IPS DF 6.9 (cell line): ENCODE results near the gene ACTG1.
A peak's percentile ranks its signal among the peaks of the same experiment; 100 is the strongest.

Source experiments
- DNase-seq: peaks from one replicate; pipeline ENCODE4 v3.0.0-alpha.2; 2013; ENCODE audit warnings: low read depth, low spot score
- H3K27ac ChIP-seq: one replicate; pipeline ENCODE4 v1.5.1; 2013; ENCODE audit warnings: low read length, control low read depth
- H3K27me3 ChIP-seq: 2 replicates; pipeline ENCODE4 v1.6.1; 2013; ENCODE audit warnings: mild to moderate bottlenecking, low read length; ENCODE audit not compliant: control insufficient read depth, insufficient read depth
- H3K36me3 ChIP-seq: 2 replicates; pipeline ENCODE4 v1.6.1; 2013; ENCODE audit warnings: low read length; ENCODE audit not compliant: control insufficient read depth, insufficient read depth
- H3K4me1 ChIP-seq: 2 replicates; pipeline ENCODE4 v1.6.1; 2013; ENCODE audit warnings: low read length; ENCODE audit not compliant: control insufficient read depth, insufficient read depth
- H3K4me3 ChIP-seq: 2 replicates; pipeline ENCODE4 v1.5.1; 2013; ENCODE audit warnings: mild to moderate bottlenecking, low read length
- H3K9me3 ChIP-seq: 2 replicates; pipeline ENCODE4 v1.6.1; 2013; ENCODE audit warnings: low read length, inconsistent platforms; ENCODE audit not compliant: control insufficient read depth, insufficient read depth
- WGBS: extraction: QIAGEN DNeasy Blood & Tissue Kit; methylation state at CpG from one replicate; pipeline ENCODE4 v1.1.7; 2013; ENCODE audit warnings: mixed read lengths, missing lambda C conversion rate; ENCODE audit not compliant: insufficient read length, insufficient coverage; 5-methylcytosine and 5-hydroxymethylcytosine counted together

ACTG1 gene

GRCh38 chr17:81516439-81516838, 3.8 kb upstream of the ACTG1 start:
- no peaks in the 10 kb centered on the region for H3K9me3 ChIP-seq
- no peak overlapping the region for H3K4me3 ChIP-seq
- DNase-seq = no peak
- H3K36me3 ChIP-seq = peaks cover 4% of the 10 kb centered on the region
- H3K4me1 ChIP-seq = peaks cover 15% of the 10 kb centered on the region
- H3K27me3 ChIP-seq = no peaks in the 10 kb centered on the region; the same call in 1 of the 2 replicates
- no peak overlapping the region for H3K27ac ChIP-seq
- no CpG with 5 or more reads among the region's 4 CpGs for WGBS

GRCh38 chr17:81515530-81516041, 3.0 kb upstream of the ACTG1 start:
- Histone ChIP-seq H3K27me3 (no peaks in the 10 kb centered on the region; the same call in 1 of the 2 replicates), H3K27ac (no peak overlapping the region), H3K36me3 (peaks cover 13% of the 10 kb centered on the region), H3K4me3 (peak overlapping the region; percentile 73; the same call in 1 of the 2 replicates), H3K9me3 (no peaks in the 10 kb centered on the region), H3K4me1 (peaks cover 15% of the 10 kb centered on the region)
- DNase-seq = no peak
- no CpG with 5 or more reads among the region's 19 CpGs for WGBS

GRCh38 chr17:81514739-81515529, 2.3 kb upstream of the ACTG1 start:
- peaks cover 19% of the 10 kb centered on the region for H3K36me3 ChIP-seq
- peaks cover 13% of the 10 kb centered on the region for H3K4me1 ChIP-seq
- no CpG with 5 or more reads among the region's 82 CpGs for WGBS

GRCh38 chr17:81514489-81514738, 1.8 kb upstream of the ACTG1 start:
- Histone ChIP-seq H3K9me3 (no peaks in the 10 kb centered on the region), H3K4me3 (peak overlapping the region; percentile 73; the same call in 1 of the 2 replicates), H3K27me3 (no peaks in the 10 kb centered on the region; the same call in 1 of the 2 replicates), H3K36me3 (peaks cover 24% of the 10 kb centered on the region), H3K4me1 (peaks cover 12% of the 10 kb centered on the region), H3K27ac (no peak overlapping the region)
- no peak for DNase-seq
- WGBS = no CpG with 5 or more reads among the region's 34 CpGs

More at GRCh38 chr17:81514739-81515529, 2.3 kb upstream of the ACTG1 start:
- Histone ChIP-seq H3K9me3 (no peaks in the 10 kb centered on the region), H3K27ac (no peak overlapping the region), H3K27me3 (no peaks in the 10 kb centered on the region; the same call in 1 of the 2 replicates), H3K4me3 (peak overlapping the region; percentile 73; the same call in 1 of the 2 replicates)
- DNase-seq = no peak

GRCh38 chr17:81513753-81514488, 1.3 kb upstream of the ACTG1 start:
- peaks cover 24% of the 10 kb centered on the region for H3K36me3 ChIP-seq
- DNase-seq = no peak
- H3K27me3 ChIP-seq = no peaks in the 10 kb centered on the region; the same call in 1 of the 2 replicates
- peaks cover 12% of the 10 kb centered on the region for H3K4me1 ChIP-seq
- H3K9me3 ChIP-seq = no peaks in the 10 kb centered on the region
- H3K4me3 ChIP-seq = peak overlapping the region; percentile 73
- H3K27ac ChIP-seq = no peak overlapping the region
- WGBS = no CpG with 5 or more reads among the region's 64 CpGs

GRCh38 chr17:81513372-81513752, 763 bp upstream of the ACTG1 start:
- Histone ChIP-seq H3K4me1 (peaks cover 9% of the 10 kb centered on the region), H3K9me3 (no peaks in the 10 kb centered on the region), H3K27me3 (no peaks in the 10 kb centered on the region; the same call in 1 of the 2 replicates), H3K36me3 (peaks cover 24% of the 10 kb centered on the region), H3K4me3 (peak overlapping the region; percentile 73; the same call in 1 of the 2 replicates), H3K27ac (no peak overlapping the region)
- DNase-seq = no peak
- no CpG with 5 or more reads among the region's 23 CpGs for WGBS

GRCh38 chr17:81511804-81512561, 616 bp downstream of the ACTG1 start:
- H3K9me3 ChIP-seq = no peaks in the 10 kb centered on the region
- no CpG with 5 or more reads among the region's 62 CpGs for WGBS
- DNase-seq = no peak
- no peaks in the 10 kb centered on the region for H3K27me3 ChIP-seq
- H3K36me3 ChIP-seq = peaks cover 24% of the 10 kb centered on the region
- no peak overlapping the region for H3K27ac ChIP-seq
- H3K4me1 ChIP-seq = peaks cover 3% of the 10 kb centered on the region; the same call in 1 of the 2 replicates
- H3K4me3 ChIP-seq = peak overlapping the region; percentile 83

GRCh38 chr17:81511554-81511803, 1.1 kb downstream of the ACTG1 start:
- H3K4me1 ChIP-seq = peaks cover 2% of the 10 kb centered on the region; the same call in 1 of the 2 replicates
- no CpG with 5 or more reads among the region's 9 CpGs for WGBS
- H3K27ac ChIP-seq = no peak overlapping the region
- H3K9me3 ChIP-seq = no peaks in the 10 kb centered on the region
- H3K36me3 ChIP-seq = peaks cover 24% of the 10 kb centered on the region
- H3K27me3 ChIP-seq = no peaks in the 10 kb centered on the region
- no peak for DNase-seq
- H3K4me3 ChIP-seq = peak overlapping the region; percentile 83

- Histone ChIP-seq H3K27me3 (no peaks in the 10 kb centered on the region), H3K4me1 (peaks cover 2% of the 10 kb centered on the region; the same call in 1 of the 2 replicates), H3K9me3 (no peaks in the 10 kb centered on the region), H3K4me3 (peak overlapping the region; percentile 83), H3K36me3 (peaks cover 24% of the 10 kb centered on the region), H3K27ac (no peak overlapping the region)
- no CpG with 5 or more reads among the region's 48 CpGs for WGBS
- DNase-seq = no peak
These were observed 1.6 kb downstream of the ACTG1 start for GRCh38 chr17:81510785-81511553.
